GM21529 (cell line): ENCODE data around the gene LIPH.

Experiments
- ATAC-seq: cut with Tn5 transposase; IDR thresholded peaks from one replicate; pipeline ENCODE4 v1.9.1; 2021; ENCODE audit not compliant: unreplicated experiment

LIPH gene

GRCh38 chr3:185549122-185549521 is 3.3 kb downstream of the LIPH start:
- ATAC-seq: no peak

GRCh38 chr3:185540695-185541094 is 11.7 kb downstream of the LIPH start:
- no peak for ATAC-seq

DNA sequence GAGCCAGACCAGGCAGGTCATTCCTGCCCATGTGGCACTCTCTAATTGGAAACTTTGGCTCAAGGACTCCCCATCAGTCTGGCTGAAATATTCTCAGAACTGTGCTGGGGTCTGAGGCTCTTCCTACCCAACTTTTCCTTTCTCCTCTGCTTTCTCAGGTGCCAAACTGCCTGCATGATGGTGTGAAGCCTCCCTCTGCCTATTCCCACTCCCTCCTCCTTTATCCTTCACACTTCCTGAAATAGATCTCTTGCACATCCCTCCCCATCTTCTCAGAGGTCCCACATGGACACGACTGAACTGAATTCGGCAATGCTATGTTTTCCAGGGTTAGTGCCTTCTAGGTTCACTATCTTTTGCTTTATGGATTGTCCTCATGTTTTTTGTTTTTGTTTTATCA is 12.5 kb downstream of the LIPH start:
- ATAC-seq: no peak

GRCh38 chr3:185537369-185537970 is 14.9 kb downstream of the LIPH start:
- ATAC-seq: peak; percentile 98

DNA sequence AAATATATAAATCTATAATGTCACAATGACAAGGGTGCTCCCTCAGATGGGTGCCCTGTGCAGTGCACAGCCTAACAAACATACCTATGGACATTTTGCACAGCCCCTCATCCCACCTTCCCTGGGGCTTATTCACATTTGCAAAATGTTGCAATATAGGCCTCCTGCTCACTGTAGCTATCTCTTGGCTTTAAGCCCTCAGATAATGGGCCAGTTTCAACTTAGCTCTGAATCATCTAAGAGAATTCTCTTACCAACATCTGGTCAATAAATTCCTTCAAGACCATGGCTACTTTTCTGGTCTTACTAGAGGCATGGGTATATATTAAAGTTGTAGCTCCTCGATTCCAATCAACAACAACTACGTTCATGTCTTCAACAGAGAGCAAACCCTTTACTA is 17.9 kb downstream of the LIPH start:
- ATAC-seq: no peak

GRCh38 chr3:185532901-185533300 is 19.5 kb downstream of the LIPH start:
- no peak for ATAC-seq

DNA sequence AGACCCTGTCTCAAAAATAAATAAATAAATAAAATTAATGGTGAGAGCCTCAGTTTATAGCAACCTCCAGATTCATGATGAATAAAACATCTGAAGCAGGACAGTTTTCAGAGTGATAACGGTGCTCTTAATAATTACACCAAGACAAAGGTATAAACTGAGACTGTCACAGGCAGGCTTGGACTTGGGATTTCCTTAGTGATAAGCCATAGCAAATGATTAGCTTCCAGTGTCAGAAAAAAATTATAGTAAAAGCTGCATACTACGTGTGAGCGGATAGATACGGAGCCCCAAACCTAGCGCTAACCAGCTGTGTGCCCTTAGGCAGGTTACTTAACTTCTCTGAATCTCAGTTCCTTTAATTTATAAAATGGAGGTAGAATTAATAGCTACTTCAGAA is 21.5 kb downstream of the LIPH start:
- ATAC-seq: no peak

GRCh38 chr3:185528532-185528931 is 23.9 kb downstream of the LIPH start:
- no peak for ATAC-seq

GRCh38 chr3:185527364-185527763 is 25.0 kb downstream of the LIPH start:
- no peak for ATAC-seq

GRCh38 chr3:185526349-185526951 is 25.9 kb downstream of the LIPH start:
- no peak for ATAC-seq

DNA sequence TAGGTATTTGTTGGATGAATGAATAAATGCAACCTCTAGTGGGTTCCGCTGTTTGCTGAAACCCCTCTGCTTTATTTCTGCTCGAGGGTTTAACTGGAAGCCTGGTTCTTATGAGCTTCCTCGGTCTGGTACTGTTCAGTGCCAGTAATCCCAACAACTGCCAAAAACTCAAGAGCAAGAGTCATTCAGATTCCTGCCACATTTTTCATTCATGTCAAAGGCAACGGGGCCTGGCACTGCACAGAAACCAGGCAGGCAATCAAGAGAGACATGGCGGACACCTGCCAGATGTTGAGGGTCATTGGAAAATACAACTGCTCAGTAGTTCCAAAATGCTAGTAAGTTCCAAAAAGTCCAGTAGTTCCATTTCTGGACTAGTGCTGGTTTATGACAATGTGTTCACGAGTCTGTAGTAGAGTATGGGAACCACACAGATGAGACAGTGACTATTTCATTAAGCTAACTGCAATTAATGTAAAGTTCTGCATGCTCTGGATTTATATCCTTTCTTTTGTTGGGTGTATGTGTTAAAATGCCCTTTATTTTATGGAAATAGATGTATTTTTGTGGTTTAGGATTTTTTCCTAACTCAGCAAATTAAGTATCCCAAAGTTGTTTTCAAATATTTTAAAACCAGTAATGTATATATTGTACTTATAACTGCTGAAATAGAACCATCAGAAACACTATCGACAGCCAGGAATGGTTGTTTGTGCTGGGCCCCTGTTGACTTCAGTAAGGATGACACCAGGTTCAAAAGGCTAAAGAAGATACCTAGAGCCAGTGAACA is 30.8 kb downstream of the LIPH start:
- no peak for ATAC-seq

DNA sequence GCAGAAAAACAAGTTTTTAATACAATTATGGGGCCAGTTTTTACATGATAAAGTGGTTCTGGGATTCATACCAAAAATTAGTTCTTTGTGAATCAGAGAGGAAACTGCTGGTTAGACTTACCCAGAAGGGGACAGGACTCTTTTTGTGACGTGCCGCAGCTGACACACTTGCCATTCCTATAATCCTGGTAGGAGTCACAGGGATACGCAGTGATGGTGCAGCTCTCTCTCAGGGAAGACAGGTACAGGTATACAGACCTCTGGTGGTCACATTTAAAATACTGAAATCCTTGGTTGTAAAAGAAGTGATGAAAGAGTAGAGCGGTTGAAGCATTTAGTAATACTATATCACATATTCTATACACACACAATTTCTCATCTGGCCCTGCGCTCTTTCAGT is 33.4 kb downstream of the LIPH start:
- no peak for ATAC-seq

GRCh38 chr3:185517387-185518130 is 34.8 kb downstream of the LIPH start:
- ATAC-seq: no peak

DNA sequence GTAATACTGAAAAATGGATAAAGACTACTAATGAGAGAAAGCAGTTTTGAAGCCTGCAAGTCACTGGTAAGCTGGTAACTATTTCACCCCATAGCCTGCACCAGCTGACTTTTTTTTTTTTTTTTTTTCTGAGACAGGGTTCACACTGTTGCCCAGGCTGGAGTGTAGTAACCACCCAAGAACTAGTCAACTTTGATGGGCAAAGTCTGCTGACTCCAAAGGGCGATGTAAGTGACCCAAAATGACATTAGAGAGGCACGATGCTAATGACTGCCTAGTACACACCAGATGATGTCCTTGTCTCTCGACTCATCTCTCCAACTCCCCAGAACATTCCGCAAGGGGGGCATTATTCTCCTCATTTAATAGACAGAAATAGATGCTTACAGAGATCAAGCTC is 40.7 kb downstream of the LIPH start:
- no peak for ATAC-seq

DNA sequence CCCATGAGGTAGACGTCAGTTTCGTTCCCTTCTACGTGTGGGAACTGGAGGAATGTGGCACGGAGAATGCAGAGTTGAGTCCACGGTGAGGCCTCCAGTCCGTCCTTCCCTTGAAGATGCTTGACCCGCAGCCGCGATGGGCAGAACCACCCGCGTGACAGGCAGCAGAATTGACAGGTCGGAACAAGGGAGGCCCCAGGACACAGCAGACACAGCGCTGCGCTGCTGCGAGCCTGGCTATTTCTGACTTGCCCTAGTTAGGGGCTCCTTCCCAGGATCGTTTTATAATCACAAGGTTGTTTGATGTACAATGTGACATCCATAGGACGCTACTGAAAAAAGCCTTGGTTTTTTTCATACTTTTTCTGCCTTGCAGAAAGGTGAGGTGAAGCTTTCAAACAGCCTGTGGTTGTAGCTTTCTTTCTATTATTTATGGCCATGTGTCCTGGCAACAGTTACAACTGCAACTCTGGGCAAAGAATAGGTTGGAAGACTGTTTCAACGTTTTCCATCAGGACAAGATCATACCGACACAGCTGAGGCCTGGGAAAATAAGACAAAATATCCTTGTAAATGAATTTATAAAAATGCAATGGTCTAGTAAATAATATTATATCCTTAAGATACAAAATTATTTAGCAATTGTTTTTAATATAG is 43.9 kb downstream of the LIPH start:
- ATAC-seq: no peak

GRCh38 chr3:185507883-185508282 is 44.5 kb downstream of the LIPH start:
- ATAC-seq: no peak

DNA sequence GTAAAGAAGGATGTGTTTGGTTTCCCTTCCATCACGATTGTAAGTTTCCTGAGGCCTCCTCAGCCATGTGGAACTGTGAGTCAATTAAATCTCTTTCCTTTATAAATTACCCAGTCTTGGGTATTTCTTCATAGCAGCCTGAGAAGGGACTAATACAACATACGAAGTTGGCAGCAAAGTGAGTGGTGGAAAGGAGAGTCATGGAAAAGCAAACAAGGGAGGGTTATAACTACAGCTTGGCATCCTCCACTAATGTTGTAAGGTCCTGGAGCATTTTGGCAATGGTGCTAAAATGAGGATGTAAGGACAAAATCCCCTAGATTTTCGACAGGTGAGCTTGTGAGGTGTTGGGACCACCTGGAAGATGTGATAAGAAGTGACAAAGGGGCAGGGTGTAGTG is 47.8 kb downstream of the LIPH start:
- no peak for ATAC-seq

DNA sequence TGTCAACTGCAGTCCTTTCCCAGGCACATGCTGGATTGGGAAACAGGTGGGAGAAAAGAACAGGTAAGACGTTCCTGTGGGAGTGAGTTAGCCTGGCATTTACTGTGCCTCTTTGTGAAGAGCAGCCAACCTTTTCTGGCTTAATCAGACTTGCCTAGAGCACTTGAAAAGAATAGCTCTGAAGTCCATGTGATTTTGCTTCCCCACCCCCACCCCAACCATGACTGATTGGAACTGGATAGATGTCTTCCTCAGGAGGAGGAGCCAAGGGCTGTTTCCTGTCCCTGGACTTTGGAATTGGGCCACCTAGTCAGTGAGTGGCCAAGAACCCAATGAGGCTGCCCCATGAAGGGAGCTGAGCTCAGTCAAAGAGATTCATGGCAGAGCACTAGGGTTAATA is 48.9 kb downstream of the LIPH start:
- no peak for ATAC-seq

DNA sequence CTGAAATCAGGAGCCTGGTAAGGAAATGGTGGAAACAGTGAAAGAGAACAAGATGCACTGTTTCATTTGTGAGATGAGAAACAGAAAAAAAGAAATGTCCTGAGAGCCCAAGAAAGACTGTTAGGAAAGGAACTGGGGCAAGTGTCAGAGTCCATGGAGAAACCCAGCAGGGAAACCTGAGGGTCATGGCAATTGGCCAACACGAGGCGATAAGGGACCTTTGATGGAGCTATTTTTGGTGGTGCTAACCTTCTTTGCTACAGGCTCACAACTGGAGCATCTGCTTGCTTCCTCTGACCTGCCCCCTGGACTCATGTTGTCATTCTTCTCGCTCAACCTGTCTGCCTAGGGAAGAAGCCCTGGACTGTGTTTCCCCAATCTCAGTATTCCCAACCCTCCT is 49.4 kb downstream of the LIPH start:
- ATAC-seq: no peak

- peak; percentile 94 for ATAC-seq
Measured at GRCh38 chr3:185498503-185499396, 53.6 kb downstream of the LIPH start, which contains the start of gene TMEM41A. TMEM41A (minus strand) TSS chr3:185499035; CDS start chr3:185498961, 74 bp downstream.
